ENCODE measurements around the gene CHTOP.
A peak's percentile ranks its signal among the peaks of the same experiment; 100 is the strongest.
"Not testable (repeated sequence)": the region's sequence is repeated elsewhere in the genome, so short reads cannot be mapped to it uniquely, and the experiment has no call there.

CHTOP gene, protein sequence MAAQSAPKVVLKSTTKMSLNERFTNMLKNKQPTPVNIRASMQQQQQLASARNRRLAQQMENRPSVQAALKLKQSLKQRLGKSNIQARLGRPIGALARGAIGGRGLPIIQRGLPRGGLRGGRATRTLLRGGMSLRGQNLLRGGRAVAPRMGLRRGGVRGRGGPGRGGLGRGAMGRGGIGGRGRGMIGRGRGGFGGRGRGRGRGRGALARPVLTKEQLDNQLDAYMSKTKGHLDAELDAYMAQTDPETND

DNA sequence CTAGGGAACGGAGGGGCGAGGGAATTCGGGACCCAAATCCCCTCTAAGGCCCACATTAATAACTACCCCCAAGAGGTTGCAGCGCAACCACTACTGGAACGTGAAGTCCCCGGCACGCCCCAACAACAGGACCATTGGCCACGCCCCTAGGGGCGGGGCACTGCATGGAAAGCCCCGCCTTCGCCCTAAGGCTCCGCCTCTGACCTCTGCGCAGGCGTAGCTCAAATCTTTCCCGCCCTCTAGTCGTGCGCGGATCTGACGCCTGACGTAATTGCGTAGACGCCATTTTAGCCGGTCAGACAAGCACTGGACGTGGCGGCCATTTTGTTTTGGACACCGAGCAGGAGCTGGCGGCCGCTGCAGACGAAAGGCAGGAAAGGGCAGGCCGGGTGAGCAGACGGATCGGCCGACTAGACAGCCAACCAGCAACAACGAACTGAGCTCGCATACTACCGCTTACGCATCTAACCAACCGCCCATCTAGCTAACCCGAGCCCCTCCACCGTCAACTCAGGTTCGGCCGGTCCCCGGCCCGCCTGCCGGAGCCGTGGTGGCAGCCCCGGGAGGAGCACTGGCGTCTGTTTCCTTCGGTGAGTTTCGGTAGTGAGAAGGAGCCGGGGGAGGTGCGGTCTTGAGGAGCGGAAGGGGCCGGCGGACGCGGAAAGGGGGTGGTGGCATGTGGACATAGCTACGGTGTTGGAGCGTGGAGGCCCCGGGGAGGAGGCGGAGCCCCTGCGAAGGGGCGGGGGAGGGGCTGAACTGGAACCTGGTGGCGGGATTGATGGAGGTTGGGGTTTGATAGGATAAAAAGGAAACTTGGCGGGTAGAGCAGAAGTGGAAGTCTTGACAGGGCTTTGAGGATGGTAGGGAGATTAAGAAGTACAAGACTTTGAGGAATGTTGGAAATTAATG lies at the start of gene CHTOP:
CHTOP (plus strand) TSS at position 313 of the 912 bp plus-strand sequence. CDS start 2,523 bp downstream, outside the sequence.
- DNase-seq (ENCODE audit: low read depth in 2 of 2) = peak; percentile 93 to 97

DNA sequence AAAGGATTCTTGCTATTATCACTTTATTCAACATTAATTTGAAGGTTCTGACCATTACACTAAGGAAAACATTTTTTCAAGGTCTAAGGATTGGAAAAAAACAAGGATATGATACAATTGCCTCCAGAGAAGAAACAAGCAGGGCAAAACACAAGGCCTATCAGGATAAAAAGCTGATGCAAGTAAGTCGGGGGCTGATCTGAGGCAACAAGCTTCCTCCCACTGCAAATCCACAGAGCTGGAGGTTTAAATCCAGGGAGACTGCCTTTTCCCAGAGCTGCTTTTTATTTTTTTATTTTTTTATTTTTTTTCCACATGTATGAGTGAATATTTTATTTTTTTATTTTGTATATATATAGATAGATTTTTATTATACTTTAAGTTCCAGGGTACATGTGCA lies 48.9 kb upstream of the CHTOP start:
- no peak for DNase-seq (ENCODE audit: low read depth in 2 of 2)

DNA sequence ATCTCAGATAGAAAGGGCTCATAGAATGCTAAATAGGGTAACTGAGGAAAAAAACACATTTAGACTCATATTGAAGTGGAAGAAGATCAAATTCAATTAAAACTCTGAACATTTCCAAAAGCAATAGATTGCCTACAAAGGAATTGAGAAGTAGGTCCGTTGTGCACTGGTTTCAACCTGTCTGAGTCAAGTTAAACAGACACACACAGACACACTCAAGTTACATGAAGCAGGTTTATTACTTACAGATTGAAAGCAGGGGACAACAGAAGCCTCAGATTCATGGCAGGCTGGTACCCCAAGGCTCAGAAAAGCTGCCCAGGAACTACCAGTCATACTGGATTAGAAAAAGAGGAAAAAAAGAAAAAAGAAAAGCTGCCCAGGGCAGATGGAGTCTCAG lies 47.5 kb upstream of the CHTOP start:
- DNase-seq (ENCODE audit: low read depth in 2 of 2) = no peak

DNA sequence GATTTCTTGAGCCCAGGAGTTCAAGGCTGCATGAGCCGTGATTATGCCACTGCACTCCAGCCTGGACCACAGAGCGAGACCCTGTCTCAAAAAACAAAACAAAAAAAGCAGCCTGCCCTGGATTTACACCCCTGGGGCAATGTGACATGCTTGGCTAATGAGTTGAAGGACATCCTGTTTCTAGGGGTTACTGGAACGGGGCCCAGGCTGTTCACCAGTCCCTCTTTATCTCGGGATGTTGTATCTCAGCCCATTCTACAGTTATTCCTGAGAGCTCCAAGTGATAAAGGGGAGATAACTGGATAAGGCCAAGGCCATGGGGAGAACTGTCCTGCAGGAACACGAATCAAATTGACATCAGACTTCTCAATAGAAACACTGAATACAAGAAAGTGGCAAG lies 46.6 kb upstream of the CHTOP start:
- DNase-seq (ENCODE audit: low read depth in 2 of 2) = no peak

DNA sequence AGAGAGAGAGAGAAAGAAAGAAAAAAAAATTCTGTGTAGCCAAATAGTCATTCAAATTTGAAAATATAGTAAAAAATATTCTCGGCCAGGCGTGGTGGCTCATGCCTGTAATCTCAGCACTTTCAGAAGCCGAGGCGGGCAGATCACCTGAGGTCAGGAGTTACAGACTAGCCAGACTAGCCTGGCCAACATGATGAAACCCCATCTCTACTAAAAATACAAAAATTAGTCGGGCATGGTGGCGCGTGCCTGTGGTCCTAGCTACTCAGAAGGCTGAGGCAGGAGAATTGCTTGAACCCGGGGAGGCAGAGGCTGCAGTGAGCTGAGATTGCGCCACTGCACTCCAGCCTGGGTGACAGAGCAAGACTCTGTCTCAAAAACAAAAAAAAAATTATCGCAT lies 45.8 kb upstream of the CHTOP start:
- not testable (repeated sequence) for DNase-seq (ENCODE audit: low read depth in 2 of 2)

DNA sequence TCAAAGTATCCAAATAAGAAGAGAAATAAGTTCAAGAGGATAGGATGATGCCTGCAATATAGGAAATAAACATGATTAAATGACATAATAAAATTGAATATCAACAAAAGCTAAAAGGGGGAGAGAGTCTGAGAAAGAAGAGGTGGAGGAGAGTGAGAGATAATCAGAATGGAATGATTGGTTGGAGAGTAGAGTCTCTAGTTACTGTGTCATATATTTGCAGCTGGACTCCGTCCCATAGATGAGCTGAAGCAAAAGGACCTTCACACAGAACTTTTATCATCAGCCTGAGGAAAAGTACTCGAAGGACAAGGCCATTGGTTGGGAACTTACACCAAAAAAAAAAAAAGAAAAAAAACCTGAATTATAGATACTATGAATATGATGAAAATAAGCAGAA lies 45.4 kb upstream of the CHTOP start:
- DNase-seq (ENCODE audit: low read depth in 2 of 2) = no peak

DNA sequence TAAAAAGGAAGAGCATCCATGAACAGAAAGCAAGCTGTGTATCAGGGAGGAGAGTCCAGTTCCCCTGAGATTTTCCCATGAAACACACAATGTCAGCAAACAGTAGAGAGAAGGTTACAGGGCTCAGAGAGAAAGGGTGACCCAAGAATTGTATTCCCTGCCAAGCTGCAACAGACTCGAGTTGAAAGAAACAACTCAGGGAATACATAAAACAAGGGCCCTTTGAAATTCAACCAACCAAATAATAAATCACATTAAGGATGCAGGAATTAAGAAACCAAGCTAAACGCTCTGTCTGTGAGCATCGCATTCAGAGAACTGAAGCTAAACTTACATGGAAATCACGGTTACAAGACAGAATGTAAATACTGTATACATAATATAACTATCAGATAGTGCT lies 41.1 kb upstream of the CHTOP start:
- DNase-seq (ENCODE audit: low read depth in 2 of 2) = no peak

DNA sequence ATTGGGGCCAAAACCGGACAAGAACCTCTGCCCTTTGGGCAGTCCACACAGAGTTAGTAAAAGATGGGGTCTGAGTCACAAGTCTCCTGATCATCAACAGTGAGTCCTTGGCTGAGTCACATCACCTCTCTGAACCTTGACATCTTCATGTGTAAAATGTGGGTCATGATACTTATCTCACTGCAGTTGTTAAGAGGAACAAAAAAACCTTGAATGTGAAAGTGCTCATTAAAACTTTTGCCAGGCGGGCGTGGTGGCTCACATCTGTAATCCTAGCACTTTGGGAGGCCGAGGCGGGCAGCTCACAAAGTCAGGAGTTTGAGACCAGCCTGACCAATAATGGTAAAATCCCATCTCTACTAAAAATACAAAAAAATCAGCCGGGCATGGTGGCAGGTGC lies 36.7 kb upstream of the CHTOP start:
- DNase-seq (ENCODE audit: low read depth in 2 of 2) = peak; percentile 4 to 15

DNA sequence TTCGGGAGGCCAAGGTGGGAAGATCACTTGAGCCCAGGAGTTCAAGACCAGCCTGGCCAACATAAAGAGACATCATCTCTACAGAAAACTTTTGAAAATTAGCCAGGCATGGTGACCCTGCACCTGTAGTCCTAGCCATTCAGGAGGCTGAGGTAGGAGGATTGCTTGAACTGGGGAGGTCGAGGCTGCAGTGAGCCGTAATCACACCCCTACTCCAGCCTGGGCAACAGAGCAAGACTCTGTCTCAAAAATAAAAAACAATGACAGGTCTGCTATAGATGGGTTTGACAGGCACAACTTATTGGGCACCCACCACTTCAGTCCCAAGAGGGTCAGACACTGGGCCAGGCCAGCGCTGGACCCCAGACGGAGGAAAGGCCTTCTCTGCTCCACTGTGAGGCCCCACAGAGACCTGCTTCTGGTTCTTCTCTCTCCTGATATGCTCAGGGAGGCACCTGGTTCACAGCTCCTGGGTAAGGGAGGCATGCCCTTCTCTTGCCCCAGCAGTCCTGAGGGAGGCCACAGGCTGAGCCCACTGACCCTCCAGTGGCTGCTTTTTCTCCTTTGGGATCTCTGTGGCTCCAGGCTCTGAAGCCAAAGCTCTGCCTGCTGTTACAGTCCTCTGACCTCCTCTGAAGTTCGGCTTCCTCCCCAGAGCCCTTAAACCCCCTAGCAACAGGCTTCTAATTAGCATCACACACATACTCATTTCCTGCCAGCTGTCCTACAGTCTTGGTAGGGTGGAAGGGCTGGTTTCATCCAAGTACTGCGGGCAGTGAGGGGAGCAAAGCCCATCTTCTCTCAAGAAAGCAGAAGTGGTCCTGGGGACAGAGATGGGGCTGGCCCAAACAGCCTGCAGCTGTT lies 35.3 kb upstream of the CHTOP start:
- DNase-seq (ENCODE audit: low read depth in 2 of 2) = no peak

DNA sequence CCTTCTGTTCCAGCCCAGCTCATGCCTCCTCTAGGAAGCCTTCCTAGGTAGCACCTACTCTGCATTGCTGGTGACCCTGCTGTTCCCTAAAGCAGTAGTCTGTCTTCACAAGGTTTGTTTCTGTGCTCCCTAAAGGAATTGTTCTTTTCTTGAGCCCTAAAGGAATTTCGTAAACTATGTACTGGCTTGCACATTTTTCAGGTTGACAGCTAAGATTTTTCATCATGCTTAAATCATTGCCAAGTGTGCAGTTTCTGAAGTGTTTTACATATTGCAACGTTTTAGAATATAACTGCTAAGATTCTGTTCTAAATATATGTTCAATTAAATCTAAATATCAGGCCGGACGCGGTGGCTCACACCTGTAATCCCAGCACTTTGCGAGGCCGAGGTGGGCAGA lies 34.0 kb upstream of the CHTOP start:
- no peak for DNase-seq (ENCODE audit: low read depth in 2 of 2)

DNA sequence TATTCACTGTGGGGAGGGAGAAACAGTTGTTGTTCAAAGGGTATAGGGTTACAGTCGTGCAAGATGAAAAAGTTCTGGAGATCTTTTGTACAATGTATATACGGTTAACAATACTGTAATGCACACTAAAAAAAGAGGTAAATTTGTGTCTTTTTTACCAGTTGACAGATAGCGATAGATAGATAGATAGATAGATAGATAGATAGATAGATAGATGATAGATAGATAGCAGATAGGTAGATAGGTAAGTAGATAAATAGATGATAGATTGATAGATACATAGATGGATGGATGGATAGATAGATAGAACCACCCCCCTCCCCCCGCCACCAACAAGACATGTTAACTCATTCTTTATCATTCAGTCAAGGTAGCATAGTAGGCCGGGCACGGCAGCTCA lies 31.1 kb upstream of the CHTOP start:
- DNase-seq (ENCODE audit: low read depth in 2 of 2) = no peak

DNA sequence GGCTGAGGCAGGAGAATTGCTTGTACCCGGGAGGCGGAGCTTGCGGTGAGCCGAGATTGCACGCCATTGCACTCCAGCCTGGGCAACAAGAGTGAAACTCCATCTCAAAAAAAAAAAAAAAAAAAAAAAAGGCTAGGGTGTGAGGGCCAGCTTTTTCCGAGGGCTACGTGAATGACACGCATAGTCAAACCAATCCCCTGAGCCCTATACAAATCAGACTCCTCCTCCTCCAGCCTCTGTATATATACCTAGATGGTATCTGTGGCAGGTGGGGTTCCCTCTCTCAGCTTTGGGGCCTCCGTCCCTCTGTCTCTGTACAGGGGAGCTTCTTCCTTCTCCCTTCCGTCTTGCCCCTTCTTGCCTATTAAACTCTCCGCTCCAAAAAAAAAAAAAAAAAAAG lies 27.7 kb upstream of the CHTOP start:
- no peak for DNase-seq (ENCODE audit: low read depth in 2 of 2)

DNA sequence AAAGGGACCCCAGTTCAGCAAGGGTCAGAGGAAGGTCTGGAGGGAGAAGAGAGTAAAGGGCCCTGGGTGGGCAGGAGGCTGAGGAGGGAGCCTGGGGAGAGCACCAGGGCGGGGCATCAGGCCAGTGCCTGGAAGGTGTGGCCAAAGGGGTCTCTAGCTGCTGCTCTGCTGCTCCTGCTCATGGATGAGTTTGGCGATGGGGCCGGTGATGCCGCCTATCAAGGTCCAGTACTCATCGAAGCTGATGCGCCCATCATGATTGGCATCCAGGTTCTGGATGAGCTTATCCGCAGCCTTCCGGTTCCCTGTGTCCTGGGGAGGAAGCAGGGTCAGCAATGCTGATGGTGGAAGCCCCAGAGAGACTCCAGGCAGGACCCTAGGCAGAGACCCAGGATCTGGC lies 26.5 kb upstream of the CHTOP start:
- DNase-seq (ENCODE audit: low read depth in 2 of 2) = no peak

DNA sequence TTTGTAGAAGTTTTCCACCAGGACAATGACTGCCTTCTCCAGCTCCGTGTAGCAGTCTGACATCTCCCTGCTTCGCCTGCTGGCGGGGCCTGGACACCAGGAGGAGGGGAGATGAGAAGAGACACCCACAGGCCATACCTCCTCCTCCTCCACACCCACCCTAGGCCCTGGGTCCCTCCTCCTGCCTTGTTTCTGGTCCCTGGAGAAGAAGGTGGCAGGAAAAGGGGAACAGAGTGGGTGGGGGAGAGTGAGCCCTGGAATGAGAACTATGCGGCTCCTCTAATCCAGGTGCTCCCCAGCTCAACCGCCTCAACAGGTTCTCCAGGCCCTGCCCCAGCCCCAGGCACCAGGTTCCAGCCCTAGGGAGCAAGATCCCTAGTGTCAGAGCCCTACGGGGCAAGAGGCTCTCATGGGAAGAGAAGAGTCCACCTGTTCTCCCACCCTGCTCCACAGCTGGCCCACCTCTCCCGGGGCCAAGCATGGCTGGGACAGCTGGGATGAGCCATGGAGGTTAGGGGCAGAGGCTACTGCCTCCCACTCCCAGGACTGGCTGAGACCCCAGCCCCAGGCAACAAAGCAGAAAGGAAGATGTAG lies 25.7 kb upstream of the CHTOP start:
- no peak for DNase-seq (ENCODE audit: low read depth in 2 of 2)

DNA sequence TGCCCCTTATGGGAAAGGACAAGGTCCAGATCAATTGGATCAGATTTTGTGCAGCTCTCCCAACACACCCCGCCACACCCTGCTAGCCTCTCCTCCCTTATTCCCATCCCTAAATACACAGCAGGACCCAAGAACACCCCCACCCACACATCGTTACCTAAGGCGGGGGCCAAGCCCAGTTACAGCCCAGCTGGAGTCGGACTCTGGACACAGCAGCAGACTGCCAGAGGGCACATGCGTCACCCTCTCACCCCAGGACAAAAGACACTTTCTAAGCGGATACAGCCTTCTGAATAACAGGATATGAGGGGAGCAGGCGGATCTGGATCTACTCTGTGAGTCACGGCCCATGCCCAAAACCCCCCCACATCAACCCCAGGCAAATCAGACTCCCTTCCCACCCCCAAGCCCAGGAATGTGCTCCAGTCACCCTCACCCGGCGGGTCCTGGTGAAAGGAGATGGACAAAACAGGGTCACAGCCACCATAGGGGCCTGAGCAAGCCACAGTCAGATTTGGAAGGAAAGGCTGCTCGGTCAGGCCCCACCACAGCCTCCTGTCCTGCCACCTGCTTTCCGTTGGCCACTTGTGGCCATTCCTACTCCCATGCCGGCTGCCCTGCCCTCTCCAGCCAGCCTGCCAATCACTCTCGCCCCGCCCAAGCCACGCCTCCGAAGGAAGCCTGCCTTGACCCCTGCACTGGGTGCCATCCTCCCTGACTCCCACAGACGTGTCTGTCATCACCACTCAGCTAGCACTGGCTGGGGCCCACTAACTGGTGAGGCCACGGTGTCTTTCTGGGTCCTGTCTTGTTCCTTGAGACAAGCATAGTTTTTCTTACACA lies 24.9 kb upstream of the CHTOP start:
- DNase-seq (ENCODE audit: low read depth in 2 of 2) = no peak

DNA sequence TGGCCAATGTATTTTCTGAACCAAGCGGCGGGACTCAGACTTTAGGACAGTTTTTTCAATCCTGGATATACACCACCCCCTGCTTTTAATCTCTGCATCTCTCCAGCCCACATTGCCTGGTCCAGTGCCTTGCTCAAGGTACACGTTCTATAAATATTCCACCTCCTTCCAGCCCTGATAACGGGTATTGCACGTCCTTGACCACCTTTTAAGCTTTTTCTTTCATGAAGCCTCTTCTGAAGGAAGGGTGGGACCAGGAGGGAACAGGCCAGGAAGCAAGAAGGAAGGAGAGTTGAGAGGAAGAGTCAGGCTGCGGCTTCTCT lies 24.3 kb upstream of the CHTOP start:
- DNase-seq (ENCODE audit: low read depth in 2 of 2) = no peak

DNA sequence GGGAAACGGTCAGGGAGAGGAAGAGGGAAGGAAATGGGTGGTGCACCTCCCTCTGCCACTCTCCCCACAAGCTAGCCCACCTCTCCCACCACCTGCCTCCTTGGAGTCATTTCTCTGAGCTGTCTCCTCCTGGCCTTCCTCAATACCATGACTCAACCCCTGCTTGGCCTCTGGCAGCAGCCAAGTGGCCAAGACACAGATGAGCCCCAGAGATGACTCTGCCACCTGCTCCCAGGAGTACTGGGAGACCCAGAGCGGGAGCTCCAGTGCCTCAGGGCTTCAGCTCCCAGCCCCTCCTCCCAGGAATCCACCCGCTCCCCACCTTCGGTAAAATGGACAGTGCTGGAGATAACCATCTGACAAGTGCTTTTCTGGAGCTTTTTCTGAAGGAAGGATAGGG lies 23.5 kb upstream of the CHTOP start:
- DNase-seq (ENCODE audit: low read depth in 2 of 2) = no peak

DNA sequence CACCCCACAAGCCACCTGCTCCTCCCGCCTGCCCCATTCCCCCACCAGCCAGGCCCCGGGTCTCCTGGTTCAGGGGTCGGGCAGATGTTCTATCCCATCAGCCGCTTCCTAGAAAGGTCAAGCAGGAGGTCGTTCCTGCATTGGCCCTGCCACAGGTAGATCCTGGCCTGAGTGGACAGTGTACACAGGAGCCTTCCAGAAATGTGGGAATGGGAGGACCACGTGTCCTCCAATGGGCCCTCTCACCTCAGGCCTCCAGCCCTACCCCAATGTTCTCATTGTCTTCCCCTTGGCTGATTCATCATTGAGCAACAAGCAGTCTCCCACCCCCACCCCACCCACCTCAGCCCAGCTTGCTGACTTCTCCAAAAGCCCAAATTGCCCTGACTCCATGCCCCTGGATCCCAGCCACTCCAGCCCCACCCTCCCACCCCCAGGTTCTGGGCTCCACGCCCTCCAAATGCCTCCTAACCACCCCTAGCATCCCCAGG lies 23.0 kb upstream of the CHTOP start:
- DNase-seq (ENCODE audit: low read depth in 2 of 2) = no peak

DNA sequence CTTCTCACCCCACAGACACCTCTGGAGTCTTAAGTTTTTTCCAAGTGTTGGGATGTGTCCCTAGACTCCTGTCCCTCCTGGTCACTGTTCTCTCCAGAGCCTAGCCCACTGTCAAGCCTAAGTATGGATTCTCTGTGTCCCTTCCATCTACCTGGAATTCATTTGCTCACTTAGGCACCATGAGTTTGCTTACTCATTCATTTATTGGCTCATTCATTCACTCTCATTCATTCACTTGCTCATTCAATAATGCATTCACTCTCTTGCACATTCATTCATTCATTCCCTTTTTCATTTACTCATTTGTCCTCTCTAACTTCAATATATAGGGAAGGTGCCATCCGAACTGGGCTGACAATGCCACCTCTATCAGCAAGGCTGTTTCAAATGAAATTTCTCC lies 22.5 kb upstream of the CHTOP start:
- no peak for DNase-seq (ENCODE audit: low read depth in 2 of 2)

DNA sequence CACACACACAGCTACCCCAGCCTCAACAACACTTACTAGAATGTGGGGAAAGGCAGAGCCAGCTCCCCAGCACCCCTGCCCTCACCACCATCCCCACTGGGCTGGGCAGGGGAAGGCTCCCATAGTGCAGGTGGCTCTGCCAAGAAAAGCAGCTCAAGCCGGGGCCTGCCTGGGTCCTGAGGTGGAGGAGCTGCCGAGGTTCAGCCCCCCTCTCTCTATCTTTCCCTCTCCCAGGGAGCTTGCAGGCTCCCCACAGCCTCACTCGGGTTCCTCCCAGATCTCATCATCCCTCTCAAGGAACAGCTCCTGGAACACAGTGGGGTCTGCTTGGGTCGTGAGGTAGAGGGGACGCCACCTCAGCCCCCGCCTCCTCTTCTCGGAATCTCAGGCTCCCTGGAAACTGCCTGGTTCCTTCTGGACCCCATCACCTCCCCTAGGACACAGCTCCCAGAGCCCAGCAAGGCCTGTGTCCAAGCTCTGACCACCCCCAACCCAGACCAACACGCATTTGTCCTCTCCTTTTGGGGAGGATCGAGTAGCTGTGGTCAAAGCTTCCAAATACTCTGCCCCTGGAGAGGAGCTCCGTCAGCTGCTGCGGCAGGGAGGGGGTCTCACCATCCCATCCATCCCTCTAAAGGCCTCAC lies 21.6 kb upstream of the CHTOP start:
- DNase-seq (ENCODE audit: low read depth in 2 of 2) = no peak

Measured in stimulated activated CD4-positive, alpha-beta T cell treated with anti-CD3 and anti-CD28 coated beads, Interleukin-4, amount 100 ng/mL, for 48 hours (primary cell).